Testis (tissue), 3 donors: ENCODE data around the gene PTPN3. TPM values are rescaled to one million over a fixed set of nuclear protein-coding genes. Genes with fewer than 3 reads are reported as not detected.

Experiments used
- DNase-seq: peaks from one replicate; pipeline ENCODE4 v3.0.0-alpha.2; 2019
- H3K27ac ChIP-seq, 2 donors: fragments of 200-600 bp; sonication (generic); one replicate each; pipeline ENCODE4 v1.5.1; 2019
- H3K27me3 ChIP-seq: fragments of 200-600 bp; sonication (generic); one replicate; pipeline ENCODE4 v1.5.1; 2019
- H3K36me3 ChIP-seq: fragments of 200-600 bp; sonication (generic); one replicate; pipeline ENCODE4 v1.5.1; 2017; ENCODE audit warnings: low read depth; ENCODE audit errors: missing control alignments
- H3K4me1 ChIP-seq: fragments of 200-600 bp; sonication (generic); one replicate; pipeline ENCODE4 v1.5.1; 2019
- H3K4me3 ChIP-seq, 2 donors: fragments of 200-600 bp; sonication (generic); one replicate each; pipeline ENCODE4 v1.5.1; 2017 to 2019
- H3K9me3 ChIP-seq: fragments of 200-600 bp; sonication (generic); one replicate; pipeline ENCODE4 v1.5.1; 2017
- CTCF ChIP-seq, 3 experiments: fragments of 450-650 bp in 2 of 3; fragments of 200-600 bp in 1 of 3; sonication (generic) in 1 of 3; IDR thresholded peaks; one replicate each; pipeline ENCODE4 v1.5.1; 2016 to 2019; ENCODE audit warnings: antibody characterized with exemption in 3 of 3, mild to moderate bottlenecking in 2 of 3, moderate library complexity in 1 of 3
- POLR2A ChIP-seq: fragments of 450-650 bp; IDR thresholded peaks from one replicate; pipeline ENCODE4 v1.6.1; 2017; ENCODE audit warnings: antibody characterized with exemption, mild to moderate bottlenecking, moderate library complexity
- whole genome bisulfite sequencing, 2 donors: methylation state at CpG; one replicate each; pipeline ENCODE4 v1.1.5; 2018; 5-methylcytosine and 5-hydroxymethylcytosine counted together
- intact Hi-C: fragments of 100-400 bp; cut with DNase I; formaldehyde crosslinking; loops from one replicate; pipeline ENCODE4 v1.15.1; 2023; ENCODE audit warnings: low total_unique reads
- polyA plus RNA-seq: library from polyadenylated mRNA; stranded (reverse); fragments of 350-450 nt; fragmentation: Illumina TruSeq; extraction: RNeasy Lipid Tissue Mini Kit (QIAGEN cat#74804); gene quantifications from one replicate; pipeline ENCODE4 v1.2.3, GENCODE V29; 2014; ENCODE audit warnings: low read depth, low replicate concordance; ENCODE audit not compliant: insufficient read depth
- total RNA-seq, 2 donors: library from RNA; depleted of rRNA; stranded (reverse); fragments of >200 nt; gene quantifications; one replicate each; pipeline ENCODE4 v1.2.3, GENCODE V29; 2016

The PTPN3 gene
- total and polyA plus RNA-seq, 3 donors from 2014 or later = 6.6 to 8.1 (median 7.0) TPM

- H3K9me3 ChIP-seq = no peaks in the 10 kb centered on the region
- no peak for DNase-seq
- no peak overlapping the region for H3K4me3 ChIP-seq
- 96% methylated on average over 10 of the region's 10 CpGs for WGBS, 2 donors
- H3K36me3 ChIP-seq = no peaks in the 10 kb centered on the region
- no peaks in the 10 kb centered on the region for H3K4me1 ChIP-seq
- no peak overlapping the region for H3K27ac ChIP-seq
- intact Hi-C loops = no loop called here
- no peak for TF ChIP-seq POLR2A
- no peak for TF ChIP-seq CTCF (IDR thresholded peaks at IDR 0.05)
- H3K27me3 ChIP-seq = no peaks in the 10 kb centered on the region
These were observed 86.9 kb downstream of the PTPN3 start for GRCh38 chr9:109411069-109411761.

- Histone ChIP-seq H3K9me3 (no peaks in the 10 kb centered on the region), H3K4me1 (no peaks in the 10 kb centered on the region), H3K4me3 (no peak overlapping the region), H3K27ac (no peak overlapping the region), H3K27me3 (no peaks in the 10 kb centered on the region), H3K36me3 (no peaks in the 10 kb centered on the region)
- WGBS, 2 donors = 77 to 79% methylated on average over 12 of the region's 12 CpGs
- TF ChIP-seq CTCF (IDR thresholded peaks at IDR 0.05) (no peak), POLR2A (no peak)
- DNase-seq = no peak
- intact Hi-C loops = no loop called here
These were observed 88.2 kb downstream of the PTPN3 start for GRCh38 chr9:109409773-109410397.

GRCh38 chr9:109408759-109409462, 89.2 kb downstream of the PTPN3 start:
- H3K36me3 ChIP-seq = no peaks in the 10 kb centered on the region
- no peak for DNase-seq
- TF ChIP-seq CTCF (IDR thresholded peaks at IDR 0.05) = no peak
- no peak for TF ChIP-seq POLR2A
- H3K27me3 ChIP-seq = no peaks in the 10 kb centered on the region
- H3K9me3 ChIP-seq = no peaks in the 10 kb centered on the region
- WGBS, 2 donors = 80 to 92% methylated on average over 6 of the region's 6 CpGs
- no peak overlapping the region for H3K27ac ChIP-seq
- no peak overlapping the region for H3K4me3 ChIP-seq
- no peaks in the 10 kb centered on the region for H3K4me1 ChIP-seq
- intact Hi-C loops = no loop called here

GRCh38 chr9:109403766-109404320, 94.3 kb downstream of the PTPN3 start:
- Histone ChIP-seq H3K4me1 (no peaks in the 10 kb centered on the region), H3K36me3 (no peaks in the 10 kb centered on the region), H3K27ac (no peak overlapping the region), H3K27me3 (no peaks in the 10 kb centered on the region), H3K4me3 (no peak overlapping the region), H3K9me3 (no peaks in the 10 kb centered on the region)
- no peak for TF ChIP-seq CTCF (IDR thresholded peaks at IDR 0.05)
- TF ChIP-seq POLR2A = no peak
- no peak for DNase-seq
- WGBS, 2 donors = 79 to 84% methylated on average over 4 to 5 of the region's 5 CpGs
- intact Hi-C loops = no loop called here
